BJ (cell line): ENCODE data around the gene TESK2. TPM values are rescaled to one million over a fixed set of nuclear protein-coding genes. Genes with fewer than 3 reads are reported as not detected.

Source experiments
- CTCF ChIA-PET: fragments of 350-600 bp; formaldehyde crosslinking; extraction: SDS; loops from one replicate; lab custom pipeline; 2021; ENCODE audit warnings: antibody characterized with exemption, inconsistent platforms; lab: Yijun Ruan, JAX
- POLR2A ChIA-PET: fragments of 300-600 bp; sonication (Branson Sonifier 250); formaldehyde crosslinking; extraction: SDS; loops from one replicate; lab custom pipeline; 2021; ENCODE audit warnings: antibody characterized with exemption; lab: Charles Lee
- DNase-seq: peaks from one replicate; pipeline ENCODE4 v3.0.0-alpha.2; 2011; ENCODE audit warnings: low read depth
- H3K27me3 ChIP-seq: 2 replicates; pipeline ENCODE4 v1.6.0; 2011; ENCODE audit warnings: low read length; ENCODE audit not compliant: control insufficient read depth, insufficient read depth
- H3K36me3 ChIP-seq: 2 replicates; pipeline ENCODE4 v1.5.1; 2011; ENCODE audit warnings: low read length; ENCODE audit not compliant: control insufficient read depth, insufficient read depth
- H3K4me3 ChIP-seq: 2 replicates; pipeline ENCODE4 v1.5.1; 2011; ENCODE audit warnings: low read depth, mild to moderate bottlenecking, control low read depth, low read length
- polyA plus RNA-seq: library from polyadenylated mRNA; depleted of rRNA; stranded (reverse); fragments of >200 nt; gene quantifications from 2 replicates; pipeline ENCODE4 v1.2.3, GENCODE V29; 2011
- TF ChIP-seq, protein P1 (sequence below): IDR thresholded peaks from 2 replicates; pipeline ENCODE4 v1.5.1; 2011; ENCODE audit warnings: low read depth, mild to moderate bottlenecking, control low read depth, inconsistent platforms, low read length, moderate library complexity; ENCODE audit not compliant: insufficient read depth

Gene TESK2
- polyA plus RNA-seq, 1 experiment, result 2.5 TPM

DNA sequence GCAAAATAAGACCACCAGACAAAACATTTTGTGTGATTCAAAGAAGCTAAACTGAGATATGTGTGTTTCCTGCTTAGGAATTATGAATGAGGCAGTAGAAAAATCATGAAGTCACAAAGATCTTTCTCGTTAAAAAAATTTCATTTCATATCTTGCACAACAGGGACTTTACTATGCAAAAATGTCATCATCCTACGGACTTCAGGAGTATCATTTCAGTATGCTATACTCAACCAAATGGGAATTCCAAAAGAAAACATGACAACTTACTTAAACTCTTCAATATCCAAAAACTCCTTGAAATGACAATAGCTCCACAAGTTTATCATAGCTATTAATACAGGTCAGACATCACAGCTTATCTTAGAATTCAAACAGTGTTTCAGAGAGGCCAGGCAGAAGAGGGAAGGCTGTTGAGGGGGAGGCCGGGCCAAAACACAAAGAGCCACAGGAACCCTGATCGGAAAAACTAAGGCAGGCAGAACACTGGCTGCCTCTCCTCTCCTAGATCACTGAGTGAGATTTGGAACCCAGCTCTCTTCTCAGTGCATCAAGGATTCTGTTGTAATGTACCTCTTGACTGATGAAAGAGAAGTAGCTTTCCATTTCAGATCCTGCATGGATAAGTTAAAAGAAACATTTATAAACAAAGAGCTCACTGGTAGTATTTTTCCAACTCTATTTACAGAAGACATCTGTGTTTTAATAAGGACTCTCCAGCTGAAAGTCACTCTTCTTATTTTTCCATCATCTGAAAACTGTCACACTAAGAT lies 66.9 kb downstream of the TESK2 start:
- ChIA-PET CTCF (no interaction called here), POLR2A (no interaction called here)
- Histone ChIP-seq H3K27me3 (no peaks in the 10 kb centered on the region), H3K4me3 (no peak overlapping the region), H3K36me3 (no peaks in the 10 kb centered on the region)
- TF ChIP-seq, protein P1, sequence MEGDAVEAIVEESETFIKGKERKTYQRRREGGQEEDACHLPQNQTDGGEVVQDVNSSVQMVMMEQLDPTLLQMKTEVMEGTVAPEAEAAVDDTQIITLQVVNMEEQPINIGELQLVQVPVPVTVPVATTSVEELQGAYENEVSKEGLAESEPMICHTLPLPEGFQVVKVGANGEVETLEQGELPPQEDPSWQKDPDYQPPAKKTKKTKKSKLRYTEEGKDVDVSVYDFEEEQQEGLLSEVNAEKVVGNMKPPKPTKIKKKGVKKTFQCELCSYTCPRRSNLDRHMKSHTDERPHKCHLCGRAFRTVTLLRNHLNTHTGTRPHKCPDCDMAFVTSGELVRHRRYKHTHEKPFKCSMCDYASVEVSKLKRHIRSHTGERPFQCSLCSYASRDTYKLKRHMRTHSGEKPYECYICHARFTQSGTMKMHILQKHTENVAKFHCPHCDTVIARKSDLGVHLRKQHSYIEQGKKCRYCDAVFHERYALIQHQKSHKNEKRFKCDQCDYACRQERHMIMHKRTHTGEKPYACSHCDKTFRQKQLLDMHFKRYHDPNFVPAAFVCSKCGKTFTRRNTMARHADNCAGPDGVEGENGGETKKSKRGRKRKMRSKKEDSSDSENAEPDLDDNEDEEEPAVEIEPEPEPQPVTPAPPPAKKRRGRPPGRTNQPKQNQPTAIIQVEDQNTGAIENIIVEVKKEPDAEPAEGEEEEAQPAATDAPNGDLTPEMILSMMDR, result no peak
- DNase-seq, result no peak

GRCh38 chr1:45421935-45422334 lies 69.0 kb downstream of the TESK2 start:
- DNase-seq, result no peak
- CTCF ChIA-PET, result interaction anchor here (0.9 kb wide), 1 partner anchor 29 kb away, joined by 4 read pairs; no protein-coding TSS in a partner anchor
- POLR2A ChIA-PET, result no interaction called here
- TF ChIP-seq, protein P1, result no peak
- Histone ChIP-seq H3K27me3 (no peaks in the 10 kb centered on the region), H3K4me3 (no peak overlapping the region), H3K36me3 (no peaks in the 10 kb centered on the region)

DNA sequence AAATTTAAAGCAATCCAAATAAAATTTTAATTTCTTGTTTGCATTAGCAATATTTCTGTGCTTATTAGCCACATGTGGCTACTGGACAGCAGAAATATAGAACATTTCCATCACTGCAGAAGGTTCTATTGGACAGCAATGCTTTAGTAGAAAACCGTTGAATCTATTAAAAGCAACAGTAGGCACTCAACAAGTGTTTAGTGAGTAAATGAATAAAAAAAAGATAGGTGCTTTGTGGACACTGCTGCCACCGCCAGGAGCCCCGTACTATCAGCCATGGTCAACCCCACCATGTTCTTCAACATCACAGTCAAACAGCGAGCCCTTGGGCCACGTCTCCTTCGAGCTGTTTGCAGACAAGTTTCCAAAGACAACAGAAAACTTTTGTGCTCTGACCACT lies 76.2 kb downstream of the TESK2 start:
- Histone ChIP-seq H3K4me3 (no peak overlapping the region), H3K36me3 (no peaks in the 10 kb centered on the region), H3K27me3 (no peaks in the 10 kb centered on the region)
- ChIA-PET POLR2A (no interaction called here), CTCF (no interaction called here)
- DNase-seq, result no peak
- TF ChIP-seq, protein P1, result no peak

DNA sequence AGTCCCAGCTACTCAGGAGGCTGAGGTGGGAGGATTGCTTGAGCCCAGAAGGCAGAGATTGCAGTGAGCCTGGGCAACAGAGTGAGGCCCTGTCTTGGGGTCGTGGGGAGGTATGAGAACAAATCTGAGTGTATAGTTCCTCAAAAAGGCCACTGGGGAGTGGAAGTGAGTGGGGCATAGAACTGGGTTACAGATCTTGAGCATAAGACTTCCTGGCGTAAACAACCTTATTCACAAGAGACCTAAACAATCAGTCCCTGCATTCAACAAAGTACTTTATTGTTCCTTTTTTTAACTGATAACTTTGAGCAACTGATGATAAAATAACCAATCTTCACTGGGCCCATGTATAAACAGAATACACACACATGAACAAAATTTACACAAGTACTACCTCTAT lies 78.1 kb downstream of the TESK2 start:
- POLR2A ChIA-PET, result no interaction called here
- Histone ChIP-seq H3K4me3 (no peak overlapping the region), H3K27me3 (no peaks in the 10 kb centered on the region), H3K36me3 (no peaks in the 10 kb centered on the region)
- CTCF ChIA-PET, result interaction anchor here (0.5 kb wide), 1 partner anchor 53 kb away, joined by 3 read pairs; no protein-coding TSS in a partner anchor
- no peak for DNase-seq
- TF ChIP-seq, protein P1, result no peak

GRCh38 chr1:45411510-45411899 lies 79.5 kb downstream of the TESK2 start:
- CTCF ChIA-PET, result no interaction called here
- no peaks in the 10 kb centered on the region for H3K36me3 ChIP-seq
- H3K27me3 ChIP-seq, result no peaks in the 10 kb centered on the region
- no peak overlapping the region for H3K4me3 ChIP-seq
- no peak for DNase-seq
- TF ChIP-seq, protein P1, result no peak
- POLR2A ChIA-PET, result no interaction called here
